Measurements from ENCODE around the gene RGS16. TPM values are rescaled to one million over a fixed set of nuclear protein-coding genes. Genes with fewer than 3 reads are reported as not detected.

Gene RGS16
- total RNA-seq, 1 donor from 2014 or later, result 14.1 TPM

GRCh38 chr1:182589520-182589919, 14.7 kb downstream of the RGS16 start:
- intact Hi-C loops (cut with DNase I), result no loop called here
- ATAC-seq, result no peak
- DNase-seq (ENCODE audit: low spot score), result no peak

GRCh38 chr1:182588500-182589396, 15.4 kb downstream of the RGS16 start, which contains the start of gene RNASEL:
Gene RNASEL (minus strand): TSS chr1:182589256. CDS start chr1:182586806, 2,450 bp downstream.
- intact Hi-C loops (cut with DNase I), result no loop called here
- ATAC-seq, result peak; percentile 96

GRCh38 chr1:182587666-182588499, 16.3 kb downstream of the RGS16 start:
- ATAC-seq (no peak), DNase-seq (ENCODE audit: low spot score) (no peak)
- intact Hi-C loops (cut with DNase I), result no loop called here

More at GRCh38 chr1:182588500-182589396, 15.4 kb downstream of the RGS16 start, which contains the start of gene RNASEL:
- DNase-seq (ENCODE audit: low spot score), result peak; percentile 88

GRCh38 chr1:182587093-182587492, 17.1 kb downstream of the RGS16 start:
- intact Hi-C loops (cut with DNase I), result no loop called here
- DNase-seq (ENCODE audit: low spot score) (no peak), ATAC-seq (no peak)

GRCh38 chr1:182586380-182586779, 17.8 kb downstream of the RGS16 start:
- no peak for DNase-seq (ENCODE audit: low spot score)
- ATAC-seq, result no peak
- intact Hi-C loops (cut with DNase I), result no loop called here

GRCh38 chr1:182584746-182585145, 19.4 kb downstream of the RGS16 start:
- ATAC-seq (no peak), DNase-seq (ENCODE audit: low spot score) (no peak)
- intact Hi-C loops (cut with DNase I), result no loop called here

GRCh38 chr1:182580736-182581135, 23.5 kb downstream of the RGS16 start:
- intact Hi-C loops (cut with DNase I), result no loop called here
- no peak for DNase-seq (ENCODE audit: low spot score)
- no peak for ATAC-seq

- DNase-seq (ENCODE audit: low spot score) (no peak), ATAC-seq (peak; percentile 90)
- intact Hi-C loops (cut with DNase I), result no loop called here
Measured at GRCh38 chr1:182575540-182576149, 28.5 kb downstream of the RGS16 start.

- intact Hi-C loops (cut with DNase I), result no loop called here
- DNase-seq (ENCODE audit: low spot score) (no peak), ATAC-seq (no peak)
Measured at GRCh38 chr1:182574156-182574555, 30.0 kb downstream of the RGS16 start.

GRCh38 chr1:182570611-182570970, 33.6 kb downstream of the RGS16 start:
- DNase-seq (ENCODE audit: low spot score) (no peak), ATAC-seq (no peak)
- intact Hi-C loops (cut with DNase I), result no loop called here

GRCh38 chr1:182569939-182570610, 34.1 kb downstream of the RGS16 start:
- DNase-seq (ENCODE audit: low spot score) (no peak), ATAC-seq (no peak)
- intact Hi-C loops (cut with DNase I), result no loop called here

GRCh38 chr1:182568647-182569284, 35.4 kb downstream of the RGS16 start:
- DNase-seq (ENCODE audit: low spot score) (no peak), ATAC-seq (no peak)
- intact Hi-C loops (cut with DNase I), result no loop called here

GRCh38 chr1:182567629-182568028, 36.6 kb downstream of the RGS16 start:
- no peak for DNase-seq (ENCODE audit: low spot score)

GRCh38 chr1:182565537-182565936, 38.7 kb downstream of the RGS16 start:
- ATAC-seq, result no peak
- intact Hi-C loops (cut with DNase I), result no loop called here
- DNase-seq (ENCODE audit: low spot score), result no peak

More at GRCh38 chr1:182567629-182568028, 36.6 kb downstream of the RGS16 start:
- intact Hi-C loops (cut with DNase I), result no loop called here
- ATAC-seq, result no peak

GRCh38 chr1:182564406-182565004, 39.7 kb downstream of the RGS16 start:
- ATAC-seq (no peak), DNase-seq (ENCODE audit: low spot score) (no peak)
- intact Hi-C loops (cut with DNase I), result no loop called here

GRCh38 chr1:182563095-182563494, 41.1 kb downstream of the RGS16 start:
- intact Hi-C loops (cut with DNase I), result no loop called here
- DNase-seq (ENCODE audit: low spot score) (no peak), ATAC-seq (no peak)

- ATAC-seq (no peak), DNase-seq (ENCODE audit: low spot score) (no peak)
- intact Hi-C loops (cut with DNase I), result no loop called here
Measured at GRCh38 chr1:182561456-182561855, 42.7 kb downstream of the RGS16 start.

GRCh38 chr1:182560392-182560984, 43.7 kb downstream of the RGS16 start:
- intact Hi-C loops (cut with DNase I), result no loop called here

More at GRCh38 chr1:182560392-182560984, 43.7 kb downstream of the RGS16 start:
- DNase-seq (ENCODE audit: low spot score) (no peak), ATAC-seq (no peak)
